Tibial artery (tissue), 4 donors: Measurements from ENCODE around the gene PCDH19.

Source experiments
- DNase-seq, 2 donors: peaks; one replicate each; pipeline ENCODE4 v3.0.0-alpha.2; 2019
- H3K27ac ChIP-seq, 2 donors: fragments of 200-600 bp; sonication (generic) in 1 of 2; 1 replicate in 1 of 2; 2 replicates in 1 of 2; pipeline ENCODE4 v1.5.1; 2018 to 2019; ENCODE audit warnings: mild to moderate bottlenecking in 1 of 2
- H3K27me3 ChIP-seq, 2 donors: fragments of 200-600 bp; sonication (generic) in 1 of 2; one replicate each; pipeline versions ENCODE4 v1.5.1 to v1.6.0; 2016 to 2019
- H3K36me3 ChIP-seq, 3 donors: fragments of 200-600 bp; sonication (generic) in 2 of 3; one replicate each; pipeline ENCODE4 v1.5.1; 2016 to 2019; ENCODE audit warnings: mild to moderate bottlenecking in 2 of 3
- H3K4me1 ChIP-seq, 4 donors: fragments of 200-600 bp; sonication (generic) in 2 of 4; 1 replicate in 3 of 4; 2 replicates in 1 of 4; pipeline ENCODE4 v1.5.1; 2016 to 2019
- H3K4me3 ChIP-seq, 2 donors: fragments of 200-600 bp; sonication (generic) in 1 of 2; 1 replicate in 1 of 2; 2 replicates in 1 of 2; pipeline ENCODE4 v1.5.1; 2018 to 2019; ENCODE audit warnings: mild to moderate bottlenecking in 2 of 2
- H3K9me3 ChIP-seq, 3 donors: fragments of 200-600 bp; sonication (generic) in 1 of 3; one replicate each; pipeline ENCODE4 v1.5.1; 2016 to 2019
- CTCF ChIP-seq, 2 experiments: fragments of 200-600 bp in 1 of 2; fragments of 450-650 bp in 1 of 2; IDR thresholded peaks; one replicate each; pipeline ENCODE4 v1.5.1; 2017 to 2019; ENCODE audit warnings: antibody characterized with exemption in 2 of 2, mild to moderate bottlenecking in 1 of 2, moderate library complexity in 1 of 2
- intact Hi-C: fragments of 100-400 bp; cut with DNase I; formaldehyde crosslinking; loops from one replicate; pipeline ENCODE4 v1.15.0; 2023; ENCODE audit warnings: low total_unique reads

Gene PCDH19

GRCh38 chrX:100411802-100412715 lies 2.0 kb upstream of the PCDH19 start:
- DNase-seq: no peak
- H3K27ac ChIP-seq: no peak overlapping the region
- no peaks in the 10 kb centered on the region for H3K9me3 ChIP-seq
- H3K4me1 ChIP-seq: peaks cover 0 to 39% (median 18%) of the 10 kb centered on the region in 4 donors
- no peaks in the 10 kb centered on the region for H3K36me3 ChIP-seq
- intact Hi-C loops: no loop called here
- TF ChIP-seq CTCF (IDR thresholded peaks at IDR 0.05): no peak
- peaks cover 0 to 31% of the 10 kb centered on the region in 2 donors for H3K27me3 ChIP-seq
- H3K4me3 ChIP-seq: no peak overlapping the region

- H3K4me1 ChIP-seq: peaks cover 0 to 39% (median 18%) of the 10 kb centered on the region in 4 donors
- H3K9me3 ChIP-seq: no peaks in the 10 kb centered on the region
- intact Hi-C loops: no loop called here
- peak overlapping the region; percentile 12 to 51 for H3K4me3 ChIP-seq
- TF ChIP-seq CTCF (IDR thresholded peaks at IDR 0.05): no peak
- H3K27me3 ChIP-seq: peaks cover 0 to 40% of the 10 kb centered on the region in 2 donors
- no peak for DNase-seq
- H3K36me3 ChIP-seq: no peaks in the 10 kb centered on the region
- H3K27ac ChIP-seq: no peak overlapping the region
Observed at GRCh38 chrX:100410901-100411801, 1.1 kb upstream of the PCDH19 start.

- peak overlapping the region; percentile 36 to 51 for H3K4me3 ChIP-seq
- H3K27me3 ChIP-seq: peaks cover 0 to 41% of the 10 kb centered on the region in 2 donors
- no peaks in the 10 kb centered on the region for H3K36me3 ChIP-seq
- no peaks in the 10 kb centered on the region for H3K9me3 ChIP-seq
- no peak for TF ChIP-seq CTCF (IDR thresholded peaks at IDR 0.05)
- intact Hi-C loops: no loop called here
- DNase-seq: no peak
- peaks cover 0 to 39% (median 18%) of the 10 kb centered on the region in 4 donors for H3K4me1 ChIP-seq
- no peak overlapping the region for H3K27ac ChIP-seq
Observed at GRCh38 chrX:100408713-100409609, 1.1 kb downstream of the PCDH19 start.

- Histone ChIP-seq H3K4me3 (peak overlapping the region in 1 of 2 donors; percentile 51), H3K27me3 (peaks cover 0 to 41% of the 10 kb centered on the region in 2 donors), H3K4me1 (peaks cover 0 to 39% (median 18%) of the 10 kb centered on the region in 4 donors), H3K27ac (no peak overlapping the region), H3K36me3 (no peaks in the 10 kb centered on the region), H3K9me3 (no peaks in the 10 kb centered on the region)
- intact Hi-C loops: no loop called here
- TF ChIP-seq CTCF (IDR thresholded peaks at IDR 0.05): no peak
- no peak for DNase-seq
Observed at GRCh38 chrX:100407784-100408712, 2.0 kb downstream of the PCDH19 start.
